K562 (cell line): Measurements from ENCODE around the gene ZMYND8. TPM values are rescaled to one million over a fixed set of nuclear protein-coding genes. Genes with fewer than 3 reads are reported as not detected.

Experiments
- BRCA1 ChIP-seq, 2 experiments: fragments of 450-650 bp in 1 of 2; sonication (generic) in 1 of 2; formaldehyde crosslinking in 1 of 2; IDR thresholded peaks; 2 replicates each; pipeline versions ENCODE4 v1.5.0 to v1.6.1; 2017 to 2020; ENCODE audit warnings: mild to moderate bottlenecking in 1 of 2, missing genetic modification reagents in 1 of 2
- CHD7 ChIP-seq: fragments of 200-600 bp; sonication (generic); IDR thresholded peaks from one replicate; pipeline ENCODE4 v1.6.1; 2012; ENCODE audit warnings: mild to moderate bottlenecking, low read depth, low read length, inconsistent platforms
- NR2C1 ChIP-seq, 2 experiments: fragments of 450-650 bp; IDR thresholded peaks; 2 replicates each; pipeline ENCODE4 v1.6.1; 2017; ENCODE audit warnings: mild to moderate bottlenecking in 2 of 2, antibody characterized with exemption in 1 of 2, inconsistent platforms in 1 of 2, missing compliant biosample characterization in 1 of 2, missing genetic modification characterization in 1 of 2
- TAF9B ChIP-seq: fragments of 450-650 bp; IDR thresholded peaks from 2 replicates; pipeline ENCODE4 v1.6.1; 2018; ENCODE audit warnings: mild to moderate bottlenecking; ENCODE audit not compliant: partially characterized antibody
- polyA plus RNA-seq, 8 experiments: library from polyadenylated mRNA; depleted of rRNA in 4 of 8; stranded (reverse) in 5 of 8; unstranded in 3 of 8; fragments of >200 nt; fragmentation: Nextera tagmentation in 2 of 8; fragmentation: Illumina TruSeq in 1 of 8; extraction: Ambion mirVana in 2 of 8; extraction: Trizol in 1 of 8; gene quantifications; 2 replicates each; pipeline versions ENCODE4 v1.2.1 to v1.2.3, GENCODE V29; 2011 to 2014; ENCODE audit warnings: inconsistent platforms in 1 of 8, missing spikeins in 1 of 8
- total RNA-seq, 7 experiments: library from RNA; depleted of rRNA in 6 of 7; stranded (reverse); fragments of >200 nt in 6 of 7; fragmentation: Illumina TruSeq in 2 of 7; extraction: Trizol in 2 of 7; gene quantifications; 2 replicates each; pipeline versions ENCODE4 v1.2.1 to v1.2.3, GENCODE V29; 2011 to 2021; ENCODE audit warnings: low replicate concordance in 1 of 7
- TF ChIP-seq, protein P1 (sequence below): fragments of 250-450 bp; sonication (Bioruptor Pico); IDR thresholded peaks from 2 replicates; pipeline ENCODE4 v1.9.0; 2021; ENCODE audit warnings: mild to moderate bottlenecking, inconsistent platforms

ZMYND8 gene
- total and polyA plus RNA-seq, 9 of the 15 experiments (the other 6 are each of a cell fraction or from before 2014, with no cell fraction given), result 31.8 to 148 (median 71.9) TPM

DNA sequence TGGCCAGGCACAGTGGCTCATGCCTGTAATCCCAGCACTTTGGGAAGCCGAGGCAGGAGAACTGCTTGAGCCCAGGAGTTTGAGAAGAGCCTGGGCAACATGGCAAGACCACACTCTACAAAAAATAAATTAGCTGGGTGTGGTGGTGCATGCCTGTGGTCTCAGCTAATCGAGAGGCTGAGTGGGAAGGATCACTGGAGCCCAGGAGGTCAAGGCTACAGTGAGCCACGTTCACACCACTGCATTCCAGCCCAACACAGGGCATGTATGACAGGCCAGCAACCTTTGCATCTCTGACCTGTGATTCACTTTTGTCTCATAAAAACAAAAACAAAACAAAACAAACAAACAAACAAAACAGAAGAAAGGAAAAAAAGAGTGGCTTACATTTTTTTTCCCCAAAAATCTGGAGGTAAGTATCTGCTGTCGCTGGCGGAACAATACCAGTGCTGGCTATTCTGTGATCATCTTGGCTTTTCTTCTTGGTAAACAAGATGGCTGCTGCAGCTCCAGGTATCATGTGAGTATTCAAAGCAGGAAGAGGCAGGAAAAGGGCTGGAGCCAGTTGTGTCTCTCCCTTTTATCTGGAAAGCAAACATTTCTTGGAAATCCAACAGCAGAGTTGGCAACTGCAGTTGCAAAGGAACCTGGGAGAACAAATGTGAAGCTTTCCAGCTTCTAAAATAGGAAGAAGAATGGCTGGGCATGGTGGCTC lies 40.4 kb upstream of the ZMYND8 start (continued):
- TF ChIP-seq CHD7, result no peak
- TF ChIP-seq, protein P1, sequence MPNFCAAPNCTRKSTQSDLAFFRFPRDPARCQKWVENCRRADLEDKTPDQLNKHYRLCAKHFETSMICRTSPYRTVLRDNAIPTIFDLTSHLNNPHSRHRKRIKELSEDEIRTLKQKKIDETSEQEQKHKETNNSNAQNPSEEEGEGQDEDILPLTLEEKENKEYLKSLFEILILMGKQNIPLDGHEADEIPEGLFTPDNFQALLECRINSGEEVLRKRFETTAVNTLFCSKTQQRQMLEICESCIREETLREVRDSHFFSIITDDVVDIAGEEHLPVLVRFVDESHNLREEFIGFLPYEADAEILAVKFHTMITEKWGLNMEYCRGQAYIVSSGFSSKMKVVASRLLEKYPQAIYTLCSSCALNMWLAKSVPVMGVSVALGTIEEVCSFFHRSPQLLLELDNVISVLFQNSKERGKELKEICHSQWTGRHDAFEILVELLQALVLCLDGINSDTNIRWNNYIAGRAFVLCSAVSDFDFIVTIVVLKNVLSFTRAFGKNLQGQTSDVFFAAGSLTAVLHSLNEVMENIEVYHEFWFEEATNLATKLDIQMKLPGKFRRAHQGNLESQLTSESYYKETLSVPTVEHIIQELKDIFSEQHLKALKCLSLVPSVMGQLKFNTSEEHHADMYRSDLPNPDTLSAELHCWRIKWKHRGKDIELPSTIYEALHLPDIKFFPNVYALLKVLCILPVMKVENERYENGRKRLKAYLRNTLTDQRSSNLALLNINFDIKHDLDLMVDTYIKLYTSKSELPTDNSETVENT (CRISPR knock-in tag), result no peak
- no peak for TF ChIP-seq TAF9B
- no peak for TF ChIP-seq BRCA1 (IDR thresholded peaks at IDR 0.05)
- TF ChIP-seq BRCA1 (CRISPR knock-in tag; IDR thresholded peaks at IDR 0.05), result no peak
- no peak for TF ChIP-seq NR2C1 (IDR thresholded peaks at IDR 0.05)
- TF ChIP-seq NR2C1 (tag; IDR thresholded peaks at IDR 0.05), result peak; percentile 24; the same call in 1 of the 2 replicates
